Right cardiac atrium (tissue), 5 donors: ENCODE results near the gene TMEM135. TPM values are rescaled to one million over a fixed set of nuclear protein-coding genes. Genes with fewer than 3 reads are reported as not detected.

Experiments
- ATAC-seq, 2 donors: fragments of 200-7000 bp; cut with Tn5 transposase; one replicate each; pipeline versions ENCODE4 v1.8.0 to v1.9.1; 2020; ENCODE audit warnings: moderate library complexity in 2 of 2, mild to moderate bottlenecking in 1 of 2
- DNase-seq, 3 donors: peaks; one replicate each; pipeline ENCODE4 v3.0.0-alpha.2; 2020
- H3K27ac ChIP-seq: one replicate; pipeline ENCODE4 v1.5.1; 2013; ENCODE audit warnings: mild to moderate bottlenecking, low read length, control low read depth, moderate library complexity
- H3K27me3 ChIP-seq: one replicate; pipeline ENCODE4 v1.6.1; 2013; ENCODE audit not compliant: control insufficient read depth, insufficient read depth
- H3K4me1 ChIP-seq: one replicate; pipeline ENCODE4 v1.6.1; 2013; ENCODE audit warnings: low read length; ENCODE audit not compliant: control insufficient read depth, insufficient read depth
- H3K4me3 ChIP-seq: one replicate; pipeline ENCODE4 v1.5.1; 2013; ENCODE audit warnings: low read length, control low read depth
- H3K9me3 ChIP-seq: one replicate; pipeline ENCODE4 v1.6.1; 2013; ENCODE audit warnings: low read length; ENCODE audit not compliant: control insufficient read depth
- WGBS: extraction: QIAGEN DNeasy Blood & Tissue Kit; methylation state at CpG from one replicate; pipeline ENCODE4 v1.1.7; 2013; 5-methylcytosine and 5-hydroxymethylcytosine counted together
- intact Hi-C, 4 donors: fragments of 100-400 bp; cut with DNase I; formaldehyde crosslinking; loops; one replicate each; pipeline versions ENCODE4 v1.11.0 to v1.14.0; 2022 to 2023
- polyA plus RNA-seq: library from polyadenylated mRNA; stranded (reverse); fragments of 200-250 nt; gene quantifications from one replicate; pipeline ENCODE4 v1.2.3, GENCODE V29; 2013
- total RNA-seq, 4 donors: library from RNA; stranded (reverse); fragmentation: NEBNext Ultra II Directional; extraction: Animal tissue kit (Norgen Biotek cat#: 25700); gene quantifications; one replicate each; pipeline ENCODE4 v1.2.1, GENCODE V29; 2021
- donor health status: healthy with polysubstance abuse.
- donor health status: DM: no; HTN: yes; CAD: no.
- donor health status: DM: no; HTN: no; CAD: no.
- donor health status: DM: no; HTN: yes; CAD: no; lungs with severe emphysema.
- donor health status: DM: yes; HTN: yes; CAD: no.

The TMEM135 gene
- total and polyA plus RNA-seq, 5 donors = 5.7 to 24.1 (median 18.0) TPM

DNA sequence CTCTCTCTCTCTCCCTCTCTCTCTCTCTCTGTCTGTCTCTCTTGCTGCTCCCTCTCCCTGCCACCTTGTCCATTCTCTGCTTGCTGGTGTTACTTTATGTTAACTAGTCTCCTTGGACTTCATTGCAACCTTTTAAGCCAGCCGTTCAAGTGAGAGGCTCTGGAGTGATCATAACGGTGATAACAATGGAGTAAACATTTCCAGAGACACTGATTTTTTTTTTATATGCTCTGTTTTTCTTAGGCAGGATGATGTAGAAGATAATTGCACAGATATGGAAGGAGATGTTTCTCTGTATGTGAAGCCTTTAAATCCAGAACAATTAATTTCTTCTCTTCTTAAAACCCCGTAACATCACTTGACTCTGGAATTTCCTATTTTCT, 287.7 kb downstream of the TMEM135 start:
- WGBS = 76% methylated on average over 3 of the region's 3 CpGs
- ATAC-seq = no peak

GRCh38 chr11:87326594-87326993, 288.9 kb downstream of the TMEM135 start:
- H3K4me1 ChIP-seq = peaks cover 1% of the 10 kb centered on the region
- no peaks in the 10 kb centered on the region for H3K9me3 ChIP-seq
- no peaks in the 10 kb centered on the region for H3K27me3 ChIP-seq
- WGBS = 92% methylated on average over 2 of the region's 2 CpGs
- no peak overlapping the region for H3K4me3 ChIP-seq
- intact Hi-C loops = no loop called here
- H3K27ac ChIP-seq = no peak overlapping the region
- no peak for DNase-seq
- ATAC-seq = no peak

More for the DNA sequence above, 287.7 kb downstream of the TMEM135 start:
- intact Hi-C loops = no loop called here
- Histone ChIP-seq H3K27ac (no peak overlapping the region), H3K4me3 (no peak overlapping the region), H3K4me1 (peaks cover 1% of the 10 kb centered on the region), H3K9me3 (no peaks in the 10 kb centered on the region), H3K27me3 (no peaks in the 10 kb centered on the region)
- no peak for DNase-seq

GRCh38 chr11:87329172-87329571, 291.4 kb downstream of the TMEM135 start:
- Histone ChIP-seq H3K9me3 (no peaks in the 10 kb centered on the region), H3K27ac (no peak overlapping the region), H3K4me1 (peaks cover 1% of the 10 kb centered on the region), H3K4me3 (no peak overlapping the region), H3K27me3 (no peaks in the 10 kb centered on the region)
- DNase-seq = no peak
- no peak for ATAC-seq
- 90% methylated on average over 2 of the region's 2 CpGs for WGBS
- intact Hi-C loops = no loop called here

DNA sequence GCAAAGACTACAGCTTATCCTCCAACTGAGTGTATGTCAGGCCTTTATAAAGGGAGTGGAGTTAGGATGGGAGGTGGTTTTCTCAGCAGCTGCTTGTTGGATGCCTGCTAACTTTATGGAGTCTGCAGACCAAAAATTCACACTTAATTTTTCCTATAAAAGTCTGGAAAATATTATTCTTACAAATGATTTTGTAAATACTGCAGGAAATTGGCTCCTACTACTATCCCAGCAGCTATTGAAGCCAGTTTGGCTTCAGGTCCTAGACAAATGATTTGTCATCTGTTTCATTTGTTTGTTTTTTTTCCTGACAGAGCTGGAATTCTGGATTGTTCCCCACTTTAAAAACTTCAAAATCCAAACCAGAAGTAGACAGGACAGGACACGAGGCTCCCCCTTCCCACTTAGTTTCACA, 292.5 kb downstream of the TMEM135 start:
- no peak overlapping the region for H3K27ac ChIP-seq
- intact Hi-C loops = no loop called here
- no peak overlapping the region for H3K4me3 ChIP-seq
- peaks cover 1% of the 10 kb centered on the region for H3K4me1 ChIP-seq
- H3K9me3 ChIP-seq = no peaks in the 10 kb centered on the region
- peak; percentile 31 to 80 for ATAC-seq
- 49% methylated on average over 1 of the region's 1 CpG for WGBS
- no peak for DNase-seq
- H3K27me3 ChIP-seq = no peaks in the 10 kb centered on the region

DNA sequence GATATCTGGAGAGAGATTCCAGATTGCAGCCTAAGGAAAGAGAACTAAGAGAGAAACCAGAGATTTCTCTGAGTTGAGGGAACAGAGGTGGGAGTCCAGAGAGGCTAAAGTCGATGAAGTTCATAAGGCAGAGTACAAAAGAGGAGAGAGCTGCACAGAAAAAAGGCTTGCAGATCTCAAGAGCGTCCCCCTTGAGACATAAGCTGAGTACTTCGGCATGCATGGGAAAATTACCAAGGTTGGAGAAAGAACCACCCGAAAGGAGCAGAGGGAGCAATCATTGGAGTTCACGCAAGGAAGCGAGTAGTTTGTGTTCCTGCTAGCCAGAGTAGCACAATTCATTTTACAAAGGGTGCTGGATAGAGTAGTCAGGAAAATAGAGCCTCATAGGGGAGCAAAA, 293.5 kb downstream of the TMEM135 start:
- DNase-seq (no peak), ATAC-seq (peak; percentile 59 to 86)
- WGBS = 58% methylated on average over 6 of the region's 6 CpGs
- intact Hi-C loops = no loop called here
- H3K27me3 ChIP-seq = no peaks in the 10 kb centered on the region
- peaks cover 1% of the 10 kb centered on the region for H3K4me1 ChIP-seq
- no peak overlapping the region for H3K4me3 ChIP-seq
- no peak overlapping the region for H3K27ac ChIP-seq
- no peaks in the 10 kb centered on the region for H3K9me3 ChIP-seq

DNA sequence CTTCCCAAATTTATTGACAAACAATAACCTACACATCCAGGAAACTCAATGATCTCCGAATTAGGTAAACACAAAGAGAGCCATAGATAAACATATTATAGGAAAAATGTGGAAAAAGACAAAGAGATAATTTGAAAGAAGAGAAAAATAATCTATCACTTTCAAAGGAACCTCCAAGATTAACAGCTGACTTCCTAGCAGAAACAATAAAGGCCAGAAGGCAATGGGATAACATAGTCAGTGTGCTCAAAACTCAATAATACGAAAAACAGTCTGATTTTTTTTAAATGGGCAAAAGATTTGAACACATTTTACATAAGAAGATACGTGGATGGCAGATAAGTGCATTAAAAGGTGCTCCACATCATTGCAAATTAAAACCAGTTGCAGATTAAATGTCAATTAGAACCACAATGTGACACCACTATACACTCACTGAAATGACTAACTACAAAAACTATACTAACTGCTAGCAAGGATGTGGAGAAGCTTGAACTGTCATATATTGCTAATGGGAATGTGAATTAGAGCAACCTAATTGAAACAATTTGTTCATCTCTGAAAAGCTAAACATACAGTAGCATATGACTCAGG, 300.4 kb downstream of the TMEM135 start:
- intact Hi-C loops = no loop called here
- ATAC-seq = no peak

DNA sequence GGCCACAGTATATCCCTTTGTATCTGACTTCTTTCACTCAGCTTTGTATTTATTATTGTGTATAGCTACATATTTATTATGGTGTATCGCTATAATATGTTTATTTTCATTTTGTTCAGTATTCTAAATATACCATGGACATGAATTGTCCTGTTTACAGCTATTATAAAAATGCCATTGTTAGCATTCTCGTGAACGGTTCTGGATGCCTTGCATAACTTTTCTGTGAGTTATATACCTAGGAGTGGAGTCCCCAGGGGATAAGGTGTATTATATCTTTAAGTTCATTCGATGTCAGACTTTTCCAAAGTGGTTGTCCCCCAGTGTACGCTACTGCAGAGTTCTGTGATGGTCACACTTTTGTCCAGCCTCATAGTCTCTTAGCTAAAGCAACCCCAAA, 301.7 kb downstream of the TMEM135 start:
- intact Hi-C loops = no loop called here
- H3K9me3 ChIP-seq = peaks cover 2% of the 10 kb centered on the region
- no peaks in the 10 kb centered on the region for H3K4me1 ChIP-seq
- no peak overlapping the region for H3K27ac ChIP-seq
- H3K4me3 ChIP-seq = no peak overlapping the region
- DNase-seq = no peak
- no peaks in the 10 kb centered on the region for H3K27me3 ChIP-seq
- no peak for ATAC-seq
- 91% methylated on average over 5 of the region's 5 CpGs for WGBS

More for the DNA sequence above, 300.4 kb downstream of the TMEM135 start:
- Histone ChIP-seq H3K27ac (no peak overlapping the region), H3K9me3 (peaks cover 2% of the 10 kb centered on the region), H3K27me3 (no peaks in the 10 kb centered on the region), H3K4me1 (no peaks in the 10 kb centered on the region), H3K4me3 (no peak overlapping the region)
- no peak for DNase-seq
- 83% methylated on average over 3 of the region's 3 CpGs for WGBS

DNA sequence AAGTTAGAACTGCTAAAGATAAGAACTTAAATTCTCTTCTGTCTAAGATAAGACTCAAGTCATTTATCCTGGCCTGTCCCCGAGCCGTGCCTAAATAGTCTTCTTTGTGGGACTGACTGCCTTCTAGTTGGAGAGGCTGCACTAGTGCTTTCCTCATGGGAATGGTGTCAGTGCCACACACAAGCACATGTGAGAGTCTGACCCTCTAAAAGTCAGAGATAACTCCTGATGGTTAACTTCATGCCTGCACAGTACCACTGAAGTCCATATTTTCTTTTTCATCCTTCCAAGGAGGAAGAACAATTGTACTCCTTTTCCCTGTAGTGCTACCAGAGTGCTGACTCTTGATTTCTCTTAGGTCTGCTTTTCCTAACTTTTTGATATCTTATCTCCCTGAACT, 309.7 kb downstream of the TMEM135 start:
- Histone ChIP-seq H3K4me3 (no peak overlapping the region), H3K9me3 (no peaks in the 10 kb centered on the region), H3K27ac (no peak overlapping the region), H3K27me3 (no peaks in the 10 kb centered on the region), H3K4me1 (no peaks in the 10 kb centered on the region)
- WGBS = 37% methylated on average over 2 of the region's 2 CpGs
- intact Hi-C loops = no loop called here
- DNase-seq (no peak), ATAC-seq (peak in 1 of 2 donors; percentile 29)

DNA sequence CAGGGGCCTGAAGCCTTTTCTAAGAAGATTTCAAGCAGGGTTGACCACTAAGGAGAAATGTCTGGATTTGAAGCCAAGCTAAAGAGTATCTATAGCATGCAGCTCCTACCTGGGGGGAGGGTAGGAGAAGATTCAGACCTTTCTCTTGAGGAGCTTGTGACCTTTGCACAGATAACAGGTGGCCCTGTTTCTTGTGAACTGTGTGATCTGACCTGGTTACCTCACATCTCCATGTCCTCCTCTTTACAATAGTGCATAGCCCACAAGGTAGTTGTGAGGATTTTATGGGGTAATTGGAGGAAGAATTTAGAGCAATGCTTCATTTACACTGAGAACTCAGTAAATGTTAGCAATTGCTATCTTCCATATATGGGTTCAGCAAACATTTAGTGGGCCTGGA, 310.1 kb downstream of the TMEM135 start:
- Histone ChIP-seq H3K9me3 (no peaks in the 10 kb centered on the region), H3K27me3 (no peaks in the 10 kb centered on the region), H3K27ac (no peak overlapping the region), H3K4me3 (no peak overlapping the region), H3K4me1 (peaks cover under 1% of the 10 kb centered on the region)
- no peak for ATAC-seq
- no peak for DNase-seq
- intact Hi-C loops = no loop called here

GRCh38 chr11:87351676-87352075, 313.9 kb downstream of the TMEM135 start:
- Histone ChIP-seq H3K9me3 (no peaks in the 10 kb centered on the region), H3K4me3 (no peak overlapping the region), H3K27me3 (no peaks in the 10 kb centered on the region), H3K27ac (no peak overlapping the region), H3K4me1 (peaks cover 10% of the 10 kb centered on the region)
- 45% methylated on average over 2 of the region's 2 CpGs for WGBS
- intact Hi-C loops = loop anchor here (2.0 to 10.0 kb wide), 3 partner anchors 69 to 1193 kb away; no protein-coding TSS in a partner anchor
- DNase-seq = no peak
- ATAC-seq = no peak

DNA sequence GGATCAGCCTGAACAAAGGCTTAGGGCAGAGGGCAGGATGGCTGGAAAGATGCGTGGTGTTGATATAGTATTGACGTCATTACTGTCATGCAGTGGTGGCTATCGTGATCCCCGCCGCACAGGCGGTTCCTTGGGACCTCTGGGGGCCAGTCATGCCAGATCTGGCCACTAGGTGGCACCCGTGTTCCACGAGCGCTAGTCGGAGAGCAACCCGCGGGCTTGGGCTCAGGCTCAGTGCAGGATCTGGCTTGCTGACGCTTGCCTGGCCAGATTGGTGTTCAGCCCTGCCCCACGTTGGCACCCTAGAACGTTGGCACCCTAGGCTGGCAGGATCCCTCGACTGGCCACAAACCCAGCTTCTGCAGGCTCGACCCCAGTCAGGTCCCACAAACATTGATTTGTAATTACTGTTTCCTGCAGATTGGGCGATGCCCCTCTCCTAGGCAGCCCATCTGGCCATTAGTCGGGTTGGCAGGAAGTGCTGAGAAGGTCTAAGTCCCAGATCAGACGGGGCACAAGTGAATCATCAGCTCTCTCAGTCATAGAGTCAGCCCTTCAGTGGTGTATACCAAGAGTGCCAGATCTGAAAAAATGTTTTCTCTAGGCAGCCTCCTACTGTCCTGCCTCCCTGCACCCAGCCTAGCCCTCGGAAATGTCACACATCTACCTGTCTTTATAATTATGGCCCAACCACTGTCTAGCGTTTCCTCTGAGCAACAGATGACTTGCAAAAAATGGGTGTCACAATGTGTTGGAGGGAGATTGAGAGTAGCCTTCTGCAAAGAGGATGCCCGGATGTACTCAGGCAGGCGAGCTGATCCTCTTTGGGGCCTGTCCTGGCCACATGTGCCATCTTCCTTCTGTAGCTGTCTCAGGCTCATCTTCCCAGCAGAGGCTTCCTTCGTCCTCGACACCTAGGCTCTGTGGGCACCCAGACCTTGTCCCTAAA, 315.3 kb downstream of the TMEM135 start:
- intact Hi-C loops = loop anchor here (2.0 to 10.0 kb wide), 3 partner anchors 68 to 1192 kb away; no protein-coding TSS in a partner anchor
- H3K4me3 ChIP-seq = no peak overlapping the region
- DNase-seq = peak; percentile 88 to 94 (median 94)
- ATAC-seq = peak; percentile 90 to 95
- H3K27me3 ChIP-seq = no peaks in the 10 kb centered on the region
- no peaks in the 10 kb centered on the region for H3K9me3 ChIP-seq
- no peak overlapping the region for H3K27ac ChIP-seq
- WGBS = 23% methylated on average over 26 of the region's 26 CpGs
- H3K4me1 ChIP-seq = peaks cover 10% of the 10 kb centered on the region
